Peyer's patch (tissue), 4 donors: Measurements from ENCODE around the gene TIMM17A.

Experiments used
- POLR2A ChIP-seq, 2 donors: fragments of 450-650 bp; IDR thresholded peaks; one replicate each; pipeline ENCODE4 v1.5.1; 2017; ENCODE audit warnings: antibody characterized with exemption in 2 of 2, mild to moderate bottlenecking in 2 of 2, moderate library complexity in 2 of 2
- TF ChIP-seq, protein P1 (sequence below), 6 experiments: fragments of 450-650 bp in 4 of 6; fragments of 200-600 bp in 2 of 6; sonication (generic) in 1 of 6; IDR thresholded peaks; one replicate each; pipeline ENCODE4 v1.5.1; 2017 to 2019; ENCODE audit warnings: antibody characterized with exemption in 6 of 6, mild to moderate bottlenecking in 3 of 6, moderate library complexity in 1 of 6

DNA sequence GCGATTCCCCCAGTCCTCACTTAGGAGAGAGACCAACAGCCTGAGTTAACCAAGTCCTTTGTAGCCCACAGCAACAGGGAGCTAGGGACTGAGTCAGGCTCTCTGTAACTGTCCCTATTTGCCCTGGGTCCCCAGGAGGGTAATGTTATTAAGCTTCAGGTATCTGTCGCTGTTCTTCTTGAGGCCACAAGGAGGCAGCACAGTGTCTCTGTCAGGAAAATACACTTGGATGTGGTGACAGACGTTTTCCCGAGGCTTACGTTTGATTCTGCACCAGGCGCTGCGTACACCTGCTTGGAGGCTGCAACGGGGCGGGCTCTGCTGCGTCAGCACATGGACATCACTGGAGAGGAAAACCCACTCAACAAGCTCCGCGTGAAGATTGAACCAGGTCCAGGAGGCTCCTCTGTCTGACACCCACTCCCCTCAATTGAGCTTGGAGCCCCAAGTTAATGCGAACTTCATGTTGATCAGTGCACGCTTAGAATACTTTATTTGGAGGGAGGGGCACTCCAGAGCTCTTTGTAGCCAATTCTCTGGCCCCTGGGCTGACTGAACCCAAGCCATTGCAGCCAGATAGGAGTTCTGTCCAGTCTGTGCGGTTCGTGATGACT is 44.4 kb downstream of the TIMM17A start:
- TF ChIP-seq, protein P1, sequence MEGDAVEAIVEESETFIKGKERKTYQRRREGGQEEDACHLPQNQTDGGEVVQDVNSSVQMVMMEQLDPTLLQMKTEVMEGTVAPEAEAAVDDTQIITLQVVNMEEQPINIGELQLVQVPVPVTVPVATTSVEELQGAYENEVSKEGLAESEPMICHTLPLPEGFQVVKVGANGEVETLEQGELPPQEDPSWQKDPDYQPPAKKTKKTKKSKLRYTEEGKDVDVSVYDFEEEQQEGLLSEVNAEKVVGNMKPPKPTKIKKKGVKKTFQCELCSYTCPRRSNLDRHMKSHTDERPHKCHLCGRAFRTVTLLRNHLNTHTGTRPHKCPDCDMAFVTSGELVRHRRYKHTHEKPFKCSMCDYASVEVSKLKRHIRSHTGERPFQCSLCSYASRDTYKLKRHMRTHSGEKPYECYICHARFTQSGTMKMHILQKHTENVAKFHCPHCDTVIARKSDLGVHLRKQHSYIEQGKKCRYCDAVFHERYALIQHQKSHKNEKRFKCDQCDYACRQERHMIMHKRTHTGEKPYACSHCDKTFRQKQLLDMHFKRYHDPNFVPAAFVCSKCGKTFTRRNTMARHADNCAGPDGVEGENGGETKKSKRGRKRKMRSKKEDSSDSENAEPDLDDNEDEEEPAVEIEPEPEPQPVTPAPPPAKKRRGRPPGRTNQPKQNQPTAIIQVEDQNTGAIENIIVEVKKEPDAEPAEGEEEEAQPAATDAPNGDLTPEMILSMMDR (IDR thresholded peaks at IDR 0.05): peak; percentile 10 to 86 (median 72)
- no peak for TF ChIP-seq POLR2A (IDR thresholded peaks at IDR 0.05)
